Measurements from ENCODE around the gene DOCK2. TPM values are rescaled to one million over a fixed set of nuclear protein-coding genes. Genes with fewer than 3 reads are reported as not detected.
A peak's percentile ranks its signal among the peaks of the same experiment; 100 is the strongest.

Gene DOCK2
- total RNA-seq, 1 donor from 2014 or later, result 217 TPM

- no peak overlapping the region for H3K27ac Mint-ChIP-seq
- no peaks in the 10 kb centered on the region for H3K27me3 Mint-ChIP-seq (ENCODE audit: low read depth)
- intact Hi-C loops (cut with micrococcal nuclease), result no loop called here
- H3K36me3 Mint-ChIP-seq (ENCODE audit: low read depth), result peaks cover 85% of the 10 kb centered on the region
- H3K4me1 Mint-ChIP-seq (ENCODE audit: low read depth), result peaks cover 12% of the 10 kb centered on the region
- no peak for DNase-seq (ENCODE audit: low spot score)
- no peak overlapping the region for H3K4me3 Mint-ChIP-seq (ENCODE audit: low read depth)
- no peaks in the 10 kb centered on the region for H3K9me3 Mint-ChIP-seq
Measured at GRCh38 chr5:169697976-169698375, 60.9 kb downstream of the DOCK2 start.

DNA sequence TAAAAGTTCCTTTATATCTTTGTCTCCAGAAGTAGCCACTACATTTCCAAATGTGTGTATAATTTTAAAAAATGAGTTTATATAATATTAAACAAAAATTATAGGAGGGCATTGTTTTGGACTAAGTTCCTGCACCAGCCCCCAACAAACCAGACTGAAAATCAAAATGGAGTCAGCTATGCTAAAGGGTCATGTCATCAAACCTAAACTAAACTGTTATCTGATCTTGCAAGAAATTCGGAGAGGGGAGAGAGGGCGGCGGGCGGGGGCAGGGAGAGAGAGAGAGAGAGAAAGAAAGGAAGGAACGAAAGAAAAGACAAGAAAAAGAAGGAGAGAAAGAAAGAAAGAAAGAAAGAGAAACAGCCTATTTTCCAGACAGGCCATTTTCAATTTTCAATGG is 63.5 kb downstream of the DOCK2 start:
- H3K36me3 Mint-ChIP-seq (ENCODE audit: low read depth), result peaks cover 92% of the 10 kb centered on the region
- no peaks in the 10 kb centered on the region for H3K9me3 Mint-ChIP-seq
- no peak for DNase-seq (ENCODE audit: low spot score)
- intact Hi-C loops (cut with micrococcal nuclease), result loop anchor here (10.0 kb wide), 1 partner anchor 134 kb away; no protein-coding TSS in a partner anchor
- no peaks in the 10 kb centered on the region for H3K27me3 Mint-ChIP-seq (ENCODE audit: low read depth)
- H3K27ac Mint-ChIP-seq, result no peak overlapping the region
- H3K4me3 Mint-ChIP-seq (ENCODE audit: low read depth), result no peak overlapping the region
- H3K4me1 Mint-ChIP-seq (ENCODE audit: low read depth), result peaks cover 25% of the 10 kb centered on the region

- Mint-ChIP-seq H3K27me3 (ENCODE audit: low read depth) (no peaks in the 10 kb centered on the region), H3K4me3 (ENCODE audit: low read depth) (no peak overlapping the region), H3K27ac (peak overlapping the region; percentile 75), H3K4me1 (ENCODE audit: low read depth) (peaks cover 38% of the 10 kb centered on the region), H3K9me3 (no peaks in the 10 kb centered on the region), H3K36me3 (ENCODE audit: low read depth) (peaks cover 93% of the 10 kb centered on the region)
- DNase-seq (ENCODE audit: low spot score), result no peak
- intact Hi-C loops (cut with micrococcal nuclease), result loop anchor here (10.0 kb wide), 1 partner anchor 133 kb away; no protein-coding TSS in a partner anchor
Measured at GRCh38 chr5:169701910-169702451, 64.9 kb downstream of the DOCK2 start.

- Mint-ChIP-seq H3K36me3 (ENCODE audit: low read depth) (peaks cover 93% of the 10 kb centered on the region), H3K9me3 (no peaks in the 10 kb centered on the region), H3K4me3 (ENCODE audit: low read depth) (no peak overlapping the region), H3K4me1 (ENCODE audit: low read depth) (peaks cover 44% of the 10 kb centered on the region), H3K27ac (peak overlapping the region; percentile 85), H3K27me3 (ENCODE audit: low read depth) (no peaks in the 10 kb centered on the region)
- no peak for DNase-seq (ENCODE audit: low spot score)
- intact Hi-C loops (cut with micrococcal nuclease), result loop anchor here (1.0 to 10.0 kb wide), 3 partner anchors 46 to 132 kb away; no protein-coding TSS in a partner anchor
Measured at GRCh38 chr5:169702693-169703481, 65.8 kb downstream of the DOCK2 start.

DNA sequence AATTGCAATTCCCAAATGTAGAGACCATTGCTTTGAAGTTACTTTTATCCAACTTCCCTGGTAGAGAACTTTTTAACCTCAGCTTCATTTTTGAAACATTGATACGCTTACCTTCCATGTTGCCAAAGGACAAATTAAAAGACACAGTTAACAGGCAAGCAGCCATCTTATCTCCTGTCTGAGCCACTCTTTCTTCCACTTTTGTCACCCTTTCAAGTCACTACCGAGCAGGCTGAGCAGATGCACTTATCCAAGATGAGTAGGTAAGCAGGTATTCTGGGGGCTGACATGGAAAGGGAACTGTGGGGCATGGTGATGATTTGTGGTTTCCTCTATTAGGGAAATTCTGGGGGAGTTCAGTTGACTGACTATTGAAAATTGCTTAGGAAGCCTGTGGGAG is 66.7 kb downstream of the DOCK2 start:
- intact Hi-C loops (cut with micrococcal nuclease), result loop anchor here (1.0 to 10.0 kb wide), 3 partner anchors 47 to 131 kb away; no protein-coding TSS in a partner anchor
- Mint-ChIP-seq H3K27me3 (ENCODE audit: low read depth) (no peaks in the 10 kb centered on the region), H3K27ac (peak overlapping the region; percentile 78), H3K4me1 (ENCODE audit: low read depth) (peaks cover 44% of the 10 kb centered on the region), H3K4me3 (ENCODE audit: low read depth) (no peak overlapping the region), H3K36me3 (ENCODE audit: low read depth) (peaks cover 93% of the 10 kb centered on the region), H3K9me3 (no peaks in the 10 kb centered on the region)
- DNase-seq (ENCODE audit: low spot score), result no peak

DNA sequence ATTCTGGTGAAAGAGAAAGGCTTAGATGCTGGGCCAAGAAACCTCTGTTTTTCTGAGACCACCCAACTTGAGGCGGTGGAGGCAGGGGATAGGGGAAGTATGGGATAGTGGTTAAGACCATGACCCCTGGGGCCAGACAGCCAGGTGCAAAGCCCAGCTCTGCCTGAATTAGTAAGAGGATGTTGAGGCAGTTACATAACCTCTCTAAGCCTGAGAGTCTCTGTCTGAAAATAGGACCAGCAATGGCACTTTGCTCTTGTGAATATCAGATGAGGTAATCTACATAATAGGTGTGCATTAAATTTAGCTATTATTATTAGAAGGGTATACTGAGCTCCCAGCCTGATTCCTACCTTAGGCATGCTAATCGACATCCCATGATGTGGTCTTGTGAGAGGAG is 68.2 kb downstream of the DOCK2 start:
- peak overlapping the region; percentile 92 for H3K27ac Mint-ChIP-seq
- H3K4me3 Mint-ChIP-seq (ENCODE audit: low read depth), result no peak overlapping the region
- no peak for DNase-seq (ENCODE audit: low spot score)
- peaks cover 44% of the 10 kb centered on the region for H3K4me1 Mint-ChIP-seq (ENCODE audit: low read depth)
- H3K27me3 Mint-ChIP-seq (ENCODE audit: low read depth), result no peaks in the 10 kb centered on the region
- H3K36me3 Mint-ChIP-seq (ENCODE audit: low read depth), result peaks cover 92% of the 10 kb centered on the region
- H3K9me3 Mint-ChIP-seq, result no peaks in the 10 kb centered on the region
- intact Hi-C loops (cut with micrococcal nuclease), result loop anchor here (5.0 to 10.0 kb wide), 2 partner anchors 33 to 129 kb away; no protein-coding TSS in a partner anchor

- H3K27me3 Mint-ChIP-seq (ENCODE audit: low read depth), result no peaks in the 10 kb centered on the region
- H3K27ac Mint-ChIP-seq, result peak overlapping the region; percentile 92
- DNase-seq (ENCODE audit: low spot score), result no peak
- H3K9me3 Mint-ChIP-seq, result no peaks in the 10 kb centered on the region
- peak overlapping the region; percentile 35 for H3K4me3 Mint-ChIP-seq (ENCODE audit: low read depth)
- H3K36me3 Mint-ChIP-seq (ENCODE audit: low read depth), result peaks cover 93% of the 10 kb centered on the region
- intact Hi-C loops (cut with micrococcal nuclease), result loop anchor here (1.0 to 10.0 kb wide), 4 partner anchors 34 to 129 kb away; partner anchors contain the start of gene SPDL1
- peaks cover 44% of the 10 kb centered on the region for H3K4me1 Mint-ChIP-seq (ENCODE audit: low read depth)
Measured at GRCh38 chr5:169706071-169706470, 69.0 kb downstream of the DOCK2 start.

- no peak for DNase-seq (ENCODE audit: low spot score)
- no peaks in the 10 kb centered on the region for H3K9me3 Mint-ChIP-seq
Measured at GRCh38 chr5:169706758-169707450, 69.8 kb downstream of the DOCK2 start.

GRCh38 chr5:169707686-169708085 is 70.6 kb downstream of the DOCK2 start:
- peaks cover 35% of the 10 kb centered on the region for H3K4me1 Mint-ChIP-seq (ENCODE audit: low read depth)
- no peak for DNase-seq (ENCODE audit: low spot score)
- intact Hi-C loops (cut with micrococcal nuclease), result loop anchor here (2.0 to 10.0 kb wide), 3 partner anchors 35 to 127 kb away; partner anchors contain the start of gene SPDL1
- H3K4me3 Mint-ChIP-seq (ENCODE audit: low read depth), result no peak overlapping the region
- peak overlapping the region; percentile 66 for H3K27ac Mint-ChIP-seq
- no peaks in the 10 kb centered on the region for H3K27me3 Mint-ChIP-seq (ENCODE audit: low read depth)
- H3K36me3 Mint-ChIP-seq (ENCODE audit: low read depth), result peaks cover 90% of the 10 kb centered on the region
- no peaks in the 10 kb centered on the region for H3K9me3 Mint-ChIP-seq

More at GRCh38 chr5:169706758-169707450, 69.8 kb downstream of the DOCK2 start:
- Mint-ChIP-seq H3K4me1 (ENCODE audit: low read depth) (peaks cover 42% of the 10 kb centered on the region), H3K4me3 (ENCODE audit: low read depth) (no peak overlapping the region), H3K36me3 (ENCODE audit: low read depth) (peaks cover 90% of the 10 kb centered on the region), H3K27me3 (ENCODE audit: low read depth) (no peaks in the 10 kb centered on the region), H3K27ac (peak overlapping the region; percentile 92)
- intact Hi-C loops (cut with micrococcal nuclease), result loop anchor here (1.0 to 10.0 kb wide), 4 partner anchors 35 to 128 kb away; partner anchors contain the start of gene SPDL1

GRCh38 chr5:169710675-169711074 is 73.6 kb downstream of the DOCK2 start:
- H3K36me3 Mint-ChIP-seq (ENCODE audit: low read depth), result peaks cover 90% of the 10 kb centered on the region

DNA sequence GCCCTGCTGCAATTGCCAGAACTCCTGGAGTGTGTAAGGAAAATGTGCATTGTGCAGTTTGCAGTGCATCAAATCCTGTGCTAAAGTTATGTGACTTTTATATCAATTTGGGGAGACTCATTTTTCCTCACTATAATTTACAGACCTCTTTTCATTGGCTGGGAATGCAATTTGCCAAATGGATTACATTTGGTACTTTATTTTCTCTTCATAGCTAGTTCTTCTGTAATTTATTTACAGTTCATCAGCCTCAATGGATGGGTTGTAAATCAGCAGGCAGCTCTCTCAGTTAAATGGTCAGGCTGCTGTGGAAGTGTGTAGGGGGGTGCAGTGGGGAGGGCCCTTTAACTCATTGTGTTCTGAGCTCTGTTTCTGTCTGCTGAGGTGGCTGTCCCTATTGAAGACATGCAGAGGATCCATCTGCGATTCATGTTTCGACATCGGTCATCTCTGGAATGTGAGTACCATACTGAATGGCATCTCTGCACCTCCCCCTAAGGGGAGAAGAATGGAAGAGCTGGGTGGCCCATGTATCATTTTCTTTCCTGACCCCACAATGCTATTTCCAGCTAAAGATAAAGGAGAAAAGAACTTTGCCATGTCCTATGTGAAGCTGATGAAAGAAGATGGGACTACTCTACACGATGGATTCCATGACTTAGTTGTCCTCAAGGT is 74.6 kb downstream of the DOCK2 start:
- H3K36me3 Mint-ChIP-seq (ENCODE audit: low read depth), result peaks cover 92% of the 10 kb centered on the region

More at GRCh38 chr5:169710675-169711074, 73.6 kb downstream of the DOCK2 start:
- intact Hi-C loops (cut with micrococcal nuclease), result no loop called here
- Mint-ChIP-seq H3K9me3 (no peaks in the 10 kb centered on the region), H3K27me3 (ENCODE audit: low read depth) (no peaks in the 10 kb centered on the region), H3K27ac (no peak overlapping the region), H3K4me3 (ENCODE audit: low read depth) (no peak overlapping the region), H3K4me1 (ENCODE audit: low read depth) (peaks cover 18% of the 10 kb centered on the region)
- DNase-seq (ENCODE audit: low spot score), result no peak

GRCh38 chr5:169712428-169712827 is 75.4 kb downstream of the DOCK2 start:
- Mint-ChIP-seq H3K4me1 (ENCODE audit: low read depth) (peaks cover 5% of the 10 kb centered on the region), H3K4me3 (ENCODE audit: low read depth) (no peak overlapping the region), H3K9me3 (no peaks in the 10 kb centered on the region), H3K27me3 (ENCODE audit: low read depth) (no peaks in the 10 kb centered on the region), H3K27ac (no peak overlapping the region), H3K36me3 (ENCODE audit: low read depth) (peaks cover 91% of the 10 kb centered on the region)
- no peak for DNase-seq (ENCODE audit: low spot score)
- intact Hi-C loops (cut with micrococcal nuclease), result no loop called here

More for the DNA sequence above, 74.6 kb downstream of the DOCK2 start:
- no peak for DNase-seq (ENCODE audit: low spot score)
- Mint-ChIP-seq H3K9me3 (no peaks in the 10 kb centered on the region), H3K4me3 (ENCODE audit: low read depth) (no peak overlapping the region), H3K27ac (no peak overlapping the region), H3K27me3 (ENCODE audit: low read depth) (no peaks in the 10 kb centered on the region), H3K4me1 (ENCODE audit: low read depth) (peaks cover 11% of the 10 kb centered on the region)
- intact Hi-C loops (cut with micrococcal nuclease), result no loop called here

All from activated T-helper 2 cell treated with anti-CD3 and anti-CD28 coated beads, Interferon-gamma antibody, Interleukin-2, Interleukin-4, amounts not matched to agents 10 μg/mL and 5 μg/mL and 100 μg/mL, durations not matched to agents 14 hours and 24 hours and 36 hours (primary cell).